ENCODE results near the gene RPL32. TPM values are rescaled to one million over a fixed set of nuclear protein-coding genes. Genes with fewer than 3 reads are reported as not detected.

RPL32 gene
- total and polyA plus RNA-seq, 2 of the 4 experiments (the other 2 are of a cell fraction) = 566 to 1,856 TPM

- CTCF ChIA-PET = no interaction called here
- 87% methylated on average over 9 of the region's 20 CpGs; no CpG with 5 or more reads in 1 of the 2 experiments for WGBS, 2 experiments (ENCODE audit: extremely low coverage in 2 of 2, insufficient read length in 1 of 2)
- H2AFZ ChIP-seq (replicated peaks; ENCODE audit: low read length, poor library complexity) = peak overlapping the region; percentile 35
Measured at GRCh38 chr3:12884790-12885582, 43.6 kb upstream of the RPL32 start.

More at GRCh38 chr3:12884790-12885582, 43.6 kb upstream of the RPL32 start:
- Histone ChIP-seq H4K8ac (ENCODE audit: low read depth in 2 of 2, low read length in 2 of 2) (no peak overlapping the region), H4K5ac (ENCODE audit: low read depth, low read length) (no peak overlapping the region), H2AK9ac (replicated peaks; ENCODE audit: low read depth, low read length, poor library complexity) (no peak overlapping the region), H3K9me1 (ENCODE audit: insufficient read depth, low read length) (peaks cover 3% of the 10 kb centered on the region; the same call in 1 of the 2 replicates), H3K36me3 (ENCODE audit: control insufficient read depth, insufficient read depth, low read length) (no peaks in the 10 kb centered on the region), H3K9me3 (ENCODE audit: control insufficient read depth, insufficient read depth, low read length) (no peaks in the 10 kb centered on the region), H3K4me1 (ENCODE audit: control insufficient read depth, insufficient read depth, low read length) (no peaks in the 10 kb centered on the region; the same call in 1 of the 2 replicates), H3K56ac (ENCODE audit: extremely low read depth, insufficient read depth, low read length) (no peak overlapping the region), H4K20me1 (ENCODE audit: insufficient read depth, low read length) (no peaks in the 10 kb centered on the region), H3K4ac (ENCODE audit: low read depth, low read length) (no peak overlapping the region), H3K27ac (ENCODE audit: insufficient read depth, low read length) (no peak overlapping the region), H3K79me1 (ENCODE audit: low read depth in 1 of 2, low read length in 2 of 2) (no peaks in the 10 kb centered on the region), H3K4me2 (ENCODE audit: low read depth, low read length) (no peak overlapping the region), H2AK5ac (ENCODE audit: low read depth, low read length) (no peak overlapping the region), H2BK120ac (ENCODE audit: low read depth, low read length) (no peak overlapping the region), H3K23ac (ENCODE audit: low read depth, low read length) (no peak overlapping the region), H3K4me3 (ENCODE audit: insufficient read depth, low read depth, low read length) (no peak overlapping the region), H3K27me3 (ENCODE audit: control insufficient read depth, insufficient read depth, low read length) (peaks cover 31% of the 10 kb centered on the region), H3K18ac (ENCODE audit: low read depth, low read length) (no peak overlapping the region), H4K91ac (ENCODE audit: insufficient read depth, low read depth, low read length) (no peak overlapping the region), H2BK5ac (ENCODE audit: low read depth, low read length, poor library complexity, severe bottlenecking) (no peak overlapping the region), H3K14ac (replicated peaks; ENCODE audit: low read depth, low read length) (no peak overlapping the region), H3K9ac (ENCODE audit: low read depth, low read length) (no peak overlapping the region), H2BK15ac (ENCODE audit: low read depth, low read length) (no peak overlapping the region), H2BK20ac (ENCODE audit: low read depth, low read length) (no peak overlapping the region)
- no peak for ATAC-seq (ENCODE audit: low read depth)
- no TSS peak for BruUV-seq (replicated peaks)
- in situ Hi-C loops (cut with MboI; ENCODE audit: low sequenced_read_pairs) (loop anchor here (25.0 kb wide), 1 partner anchor 748 kb away; no protein-coding TSS in a partner anchor), dilution Hi-C loops (cut with HindIII; ENCODE audit: low sequenced_read_pairs, unreplicated experiment) (no loop called here), intact Hi-C loops (cut with micrococcal nuclease) (no loop called here)
- no peak for TF ChIP-seq FOS (IDR thresholded peaks at IDR 0.05; ENCODE audit: low read depth, low read length)
- TF ChIP-seq NFE2L2 (IDR thresholded peaks at IDR 0.05; ENCODE audit: low read depth, low read length) = no peak
- no peak for TF ChIP-seq RCOR1 (IDR thresholded peaks at IDR 0.05; ENCODE audit: insufficient replicate concordance, low read length)
- TF ChIP-seq ELK1 (IDR thresholded peaks at IDR 0.05; ENCODE audit: borderline replicate concordance, low read depth, low read length) = no peak
- no peak for TF ChIP-seq SMC3 (IDR thresholded peaks at IDR 0.05; ENCODE audit: low read depth, low read length)
- no peak for TF ChIP-seq MAFK (IDR thresholded peaks at IDR 0.05; ENCODE audit: low read depth, low read length)
- no peak for TF ChIP-seq CEBPB (IDR thresholded peaks at IDR 0.05; ENCODE audit: low read depth, low read length)
- POLR2A ChIA-PET (ENCODE audit: unreplicated experiment) = no interaction called here
- DNase-seq = no peak
